Measurements from ENCODE around the gene PLEKHA7. TPM values are rescaled to one million over a fixed set of nuclear protein-coding genes. Genes with fewer than 3 reads are reported as not detected.

PLEKHA7 gene
- total and polyA plus RNA-seq, 2 of the 13 experiments (the other 11 are each of a cell fraction or from before 2014, with no cell fraction given), result 17.5 to 18.7 TPM

GRCh38 chr11:16989554-16989953 lies 24.7 kb downstream of the PLEKHA7 start:
- CTCF ChIA-PET (ENCODE audit: low intra/inter-chr PET ratio, low total read pairs), result no interaction called here
- ATAC-seq (no peak), FAIRE-seq (no peak), DNase-seq (ENCODE audit: low spot score) (no peak)
- Histone ChIP-seq H3K4me3 (replicated peaks in 1 of 3; ENCODE audit: insufficient read depth in 1 of 3, low read depth in 2 of 3, low read length in 3 of 3) (no peak overlapping the region), H3K27me3 (ENCODE audit: control insufficient read depth in 1 of 2, insufficient read depth in 2 of 2, low read length in 2 of 2) (no peaks in the 10 kb centered on the region), H3K4me1 (ENCODE audit: insufficient read depth, low read length) (peaks cover 50% of the 10 kb centered on the region), H3K9me3 (ENCODE audit: low read length) (no peaks in the 10 kb centered on the region), H3K79me2 (ENCODE audit: insufficient read depth, low read length) (peaks cover 43% of the 10 kb centered on the region), H4K20me1 (ENCODE audit: insufficient read depth, low read length) (peaks cover 3% of the 10 kb centered on the region; the same call in 1 of the 2 replicates), H3K9ac (ENCODE audit: insufficient read depth, low read depth, low read length) (no peak overlapping the region), H3K27ac (ENCODE audit: extremely low read length, insufficient read depth, low read length) (no peak overlapping the region), H3K4me2 (ENCODE audit: low read depth, low read length) (no peak overlapping the region), H3K36me3 (replicated peaks in 1 of 2; ENCODE audit: control insufficient read depth in 1 of 2, insufficient read depth in 2 of 2, low read length in 2 of 2) (peaks cover 12 to 20% of the 10 kb centered on the region in 2 experiments; a peak in 4 of 5 replicates), H2AFZ (ENCODE audit: low read length) (no peak overlapping the region)
- no TSS peak for BruUV-seq (replicated peaks)
- in situ Hi-C loops (cut with HindIII; ENCODE audit: extremely low pct_ligation_motif_present, low pct_unique_long_range_greater_than_20kb) (no loop called here), intact Hi-C loops (cut with micrococcal nuclease; ENCODE audit: unreplicated experiment) (no loop called here)
- 100% methylated on average over 2 of the region's 2 CpGs for WGBS (ENCODE audit: low lambda C conversion rate)
- TF ChIP-seq ZNF800 (CRISPR knock-in tag; IDR thresholded peaks at IDR 0.05) (no peak), USF2 (IDR thresholded peaks at IDR 0.05; ENCODE audit: low read depth, low read length) (no peak), USF2 (CRISPR knock-in tag; IDR thresholded peaks at IDR 0.05; ENCODE audit: borderline replicate concordance) (no peak), CREBL2 (CRISPR knock-in tag; IDR thresholded peaks at IDR 0.05; ENCODE audit: borderline replicate concordance) (no peak), ZNF567 (CRISPR knock-in tag; IDR thresholded peaks at IDR 0.05; ENCODE audit: borderline replicate concordance) (no peak), ZBTB3 (CRISPR knock-in tag; IDR thresholded peaks at IDR 0.05; ENCODE audit: borderline replicate concordance, low read depth) (no peak), ZNF547 (CRISPR knock-in tag; IDR thresholded peaks at IDR 0.05) (no peak)
- POLR2A ChIA-PET, result no interaction called here
